ENCODE results near the gene TFF2. TPM values are rescaled to one million over a fixed set of nuclear protein-coding genes. Genes with fewer than 3 reads are reported as not detected.
A peak's percentile ranks its signal among the peaks of the same experiment; 100 is the strongest.

The TFF2 gene
- total RNA-seq, 1 experiment from 2014 or later: 1.2 TPM

- CTCF ChIA-PET: interaction anchor here (0.9 to 1.9 kb wide), 5 partner anchors 24 to 111 kb away, joined by 3 to 7 read pairs (median 6); partner anchors contain the start of gene TFF3
- intact Hi-C loops (cut with micrococcal nuclease; ENCODE audit: unreplicated experiment): loop anchor here (1.0 kb wide), 1 partner anchor 42 kb away; no protein-coding TSS in a partner anchor
- POLR2A ChIA-PET: no interaction called here
Measured at GRCh38 chr21:42338729-42339715, 11.8 kb downstream of the TFF2 start.

GRCh38 chr21:42337830-42338728 is 12.7 kb downstream of the TFF2 start:
- Histone ChIP-seq H3K4me3 (ENCODE audit: low read depth, low read length) (no peak overlapping the region), H3K9me3 (no peaks in the 10 kb centered on the region), H3K36me3 (ENCODE audit: control insufficient read depth, insufficient read depth, low read length) (no peaks in the 10 kb centered on the region), H3K27me3 (replicated peaks; ENCODE audit: control insufficient read depth, insufficient read depth, low read length) (no peaks in the 10 kb centered on the region), H3K4me1 (peaks cover 5% of the 10 kb centered on the region; the same call in 1 of the 2 replicates)
- peaks cover 11% of the 10 kb centered on the region for H3K9me3 Mint-ChIP-seq (ENCODE audit: unreplicated experiment)
- DNase-seq: peak; percentile 81
- peak overlapping the region; percentile 81 for H3K27ac Mint-ChIP-seq (ENCODE audit: unreplicated experiment)
- POLR2A ChIA-PET: no interaction called here
- H3K36me3 Mint-ChIP-seq (ENCODE audit: insufficient read depth, unreplicated experiment): no peaks in the 10 kb centered on the region
- no peaks in the 10 kb centered on the region for H3K27me3 Mint-ChIP-seq (ENCODE audit: insufficient read depth, unreplicated experiment)
- no peak overlapping the region for H3K4me3 Mint-ChIP-seq (ENCODE audit: unreplicated experiment)
- peak; percentile 62 to 73 for TF ChIP-seq CTCF (IDR thresholded peaks at IDR 0.05; ENCODE audit: insufficient read depth in 1 of 2, low read depth in 1 of 2, low read length in 1 of 2, severe bottlenecking in 1 of 2, unreplicated experiment in 1 of 2)
- CTCF ChIA-PET: interaction anchor here (0.9 to 1.9 kb wide), 5 partner anchors 23 to 112 kb away, joined by 3 to 7 read pairs (median 6); partner anchors contain the start of gene TFF3
- H3K4me1 Mint-ChIP-seq (ENCODE audit: low read depth, unreplicated experiment): peaks cover 17% of the 10 kb centered on the region
- no TSS peak for BruUV-seq (replicated peaks)
- intact Hi-C loops (cut with micrococcal nuclease; ENCODE audit: unreplicated experiment): loop anchor here (1.0 kb wide), 1 partner anchor 43 kb away; no protein-coding TSS in a partner anchor

More at GRCh38 chr21:42338729-42339715, 11.8 kb downstream of the TFF2 start:
- Mint-ChIP-seq H3K4me1 (ENCODE audit: low read depth, unreplicated experiment) (peaks cover 11% of the 10 kb centered on the region), H3K36me3 (ENCODE audit: insufficient read depth, unreplicated experiment) (no peaks in the 10 kb centered on the region), H3K27ac (ENCODE audit: unreplicated experiment) (no peak overlapping the region), H3K4me3 (ENCODE audit: unreplicated experiment) (no peak overlapping the region), H3K9me3 (ENCODE audit: unreplicated experiment) (peaks cover 3% of the 10 kb centered on the region), H3K27me3 (ENCODE audit: insufficient read depth, unreplicated experiment) (no peaks in the 10 kb centered on the region)
- no peaks in the 10 kb centered on the region for H3K9me3 ChIP-seq
- H3K4me1 ChIP-seq: no peaks in the 10 kb centered on the region
- H3K36me3 ChIP-seq (ENCODE audit: control insufficient read depth, insufficient read depth, low read length): no peaks in the 10 kb centered on the region
- H3K27me3 ChIP-seq (replicated peaks; ENCODE audit: control insufficient read depth, insufficient read depth, low read length): no peaks in the 10 kb centered on the region
- BruUV-seq (replicated peaks): no TSS peak
- TF ChIP-seq CTCF (IDR thresholded peaks at IDR 0.05; ENCODE audit: insufficient read depth in 1 of 2, low read depth in 1 of 2, low read length in 1 of 2, severe bottlenecking in 1 of 2, unreplicated experiment in 1 of 2): no peak
- DNase-seq: peak in 1 of 2 experiments; percentile 14
- H3K4me3 ChIP-seq (ENCODE audit: low read depth, low read length): no peak overlapping the region

GRCh38 chr21:42337276-42337675 is 13.5 kb downstream of the TFF2 start:
- POLR2A ChIA-PET: no interaction called here
- intact Hi-C loops (cut with micrococcal nuclease; ENCODE audit: unreplicated experiment): no loop called here

More at GRCh38 chr21:42337276-42337675, 13.5 kb downstream of the TFF2 start:
- H3K4me1 Mint-ChIP-seq (ENCODE audit: low read depth, unreplicated experiment): peaks cover 24% of the 10 kb centered on the region
- no peak overlapping the region for H3K4me3 ChIP-seq (ENCODE audit: low read depth, low read length)
- H3K9me3 Mint-ChIP-seq (ENCODE audit: unreplicated experiment): peaks cover 13% of the 10 kb centered on the region
- CTCF ChIA-PET: interaction anchor here (1.5 to 1.9 kb wide), 2 partner anchors 23 to 25 kb away, joined by 4 to 6 read pairs; partner anchors contain the start of gene TFF3
- H3K36me3 Mint-ChIP-seq (ENCODE audit: insufficient read depth, unreplicated experiment): no peaks in the 10 kb centered on the region
- H3K4me1 ChIP-seq: peaks cover 11% of the 10 kb centered on the region
- no TSS peak for BruUV-seq (replicated peaks)
- no peaks in the 10 kb centered on the region for H3K27me3 ChIP-seq (replicated peaks; ENCODE audit: control insufficient read depth, insufficient read depth, low read length)
- no peak overlapping the region for H3K4me3 Mint-ChIP-seq (ENCODE audit: unreplicated experiment)
- peaks cover 5% of the 10 kb centered on the region; the same call in 1 of the 2 replicates for H3K9me3 ChIP-seq
- DNase-seq: no peak
- no peaks in the 10 kb centered on the region for H3K27me3 Mint-ChIP-seq (ENCODE audit: insufficient read depth, unreplicated experiment)
- H3K27ac Mint-ChIP-seq (ENCODE audit: unreplicated experiment): peak overlapping the region; percentile 81
- H3K36me3 ChIP-seq (ENCODE audit: control insufficient read depth, insufficient read depth, low read length): no peaks in the 10 kb centered on the region
- TF ChIP-seq CTCF (IDR thresholded peaks at IDR 0.05; ENCODE audit: insufficient read depth in 1 of 2, low read depth in 1 of 2, low read length in 1 of 2, severe bottlenecking in 1 of 2, unreplicated experiment in 1 of 2): no peak

Measured in Caco-2 (cell line).